Activated CD8-positive, alpha-beta memory T cell treated with anti-CD3 and anti-CD28 coated beads, Interleukin-2, amount 50 U/mL, for 24 hours (primary cell): Measurements from ENCODE around the gene STARD3.

Source experiments
- DNase-seq: peaks from one replicate; pipeline ENCODE4 v3.0.0-alpha.2; 2020; ENCODE audit errors: extremely low read depth

STARD3 gene

GRCh38 chr17:39638317-39638716, 1.4 kb downstream of the STARD3 start:
- no peak for DNase-seq

GRCh38 chr17:39639043-39639442, 2.1 kb downstream of the STARD3 start:
- no peak for DNase-seq

- DNase-seq: no peak
These were observed 2.9 kb downstream of the STARD3 start for GRCh38 chr17:39639566-39640458.

GRCh38 chr17:39640591-39641031, 3.7 kb downstream of the STARD3 start:
- DNase-seq: no peak

- no peak for DNase-seq
These were observed 4.2 kb downstream of the STARD3 start for GRCh38 chr17:39641097-39641496.

- no peak for DNase-seq
These were observed 4.9 kb downstream of the STARD3 start for GRCh38 chr17:39641883-39642282.

- no peak for DNase-seq
These were observed 5.5 kb downstream of the STARD3 start for GRCh38 chr17:39642291-39643074.

- DNase-seq: no peak
These were observed 6.3 kb downstream of the STARD3 start for GRCh38 chr17:39643271-39643670.

GRCh38 chr17:39647256-39647655, 10.3 kb downstream of the STARD3 start:
- DNase-seq: no peak

GRCh38 chr17:39648616-39649366, 11.8 kb downstream of the STARD3 start:
- DNase-seq: no peak

- DNase-seq: no peak
These were observed 13.2 kb downstream of the STARD3 start for GRCh38 chr17:39650121-39650579.

GRCh38 chr17:39651923-39652586, 15.1 kb downstream of the STARD3 start:
- no peak for DNase-seq

GRCh38 chr17:39652587-39653315, 15.8 kb downstream of the STARD3 start:
- DNase-seq: no peak

- no peak for DNase-seq
These were observed 16.3 kb downstream of the STARD3 start for GRCh38 chr17:39653316-39653661.

GRCh38 chr17:39653662-39654331, 16.9 kb downstream of the STARD3 start:
- peak; percentile 57 for DNase-seq

GRCh38 chr17:39655105-39655504, 18.2 kb downstream of the STARD3 start:
- no peak for DNase-seq

GRCh38 chr17:39658346-39658745, 21.4 kb downstream of the STARD3 start:
- no peak for DNase-seq

- no peak for DNase-seq
These were observed 21.8 kb downstream of the STARD3 start for GRCh38 chr17:39658760-39659159.

- DNase-seq: no peak
These were observed 22.5 kb downstream of the STARD3 start for GRCh38 chr17:39659279-39660010.

- DNase-seq: no peak
These were observed 23.0 kb downstream of the STARD3 start for GRCh38 chr17:39660011-39660360.
